ENCODE results near the gene SREK1. TPM values are rescaled to one million over a fixed set of nuclear protein-coding genes. Genes with fewer than 3 reads are reported as not detected.
"Not testable (repeated sequence)": the region's sequence is repeated elsewhere in the genome, so short reads cannot be mapped to it uniquely, and the experiment has no call there.

The SREK1 gene
- 10 to 100 TPM; 52.2 to 60.0 TPM for total RNA-seq

- Mint-ChIP-seq H3K27me3 (ENCODE audit: low read depth) (no peaks in the 10 kb centered on the region), H3K36me3 (ENCODE audit: low read depth) (peaks cover 7% of the 10 kb centered on the region), H3K4me3 (peak within 1 kb of the TSS; percentile 92), H3K9me3 (no peaks in the 10 kb centered on the region), H3K4me1 (ENCODE audit: low read depth) (peaks cover 53% of the 10 kb centered on the region), H3K27ac (peak within 1 kb of the TSS; percentile 98)
- DNase-seq: peak; percentile 90
- CTCF ChIA-PET: no interaction called here
- intact Hi-C loops (cut with micrococcal nuclease): loop anchor here (1.0 to 10.0 kb wide), 11 partner anchors 25 to 1109 kb away; partner anchors contain the start of genes CENPK, PPWD1 and TRIM23
Measured at GRCh38 chr5:66144074-66144833, at the start of gene SREK1. Gene SREK1, plus strand, starts transcription at chr5:66144300. Its CDS starts 77 bp downstream, at chr5:66144377.

GRCh38 chr5:66100851-66101250 lies 43.2 kb upstream of the SREK1 start:
- no peaks in the 10 kb centered on the region for H3K27me3 Mint-ChIP-seq (ENCODE audit: low read depth)
- intact Hi-C loops (cut with micrococcal nuclease): no loop called here
- no peak overlapping the region for H3K4me3 Mint-ChIP-seq
- no peaks in the 10 kb centered on the region for H3K4me1 Mint-ChIP-seq (ENCODE audit: low read depth)
- H3K9me3 Mint-ChIP-seq: peaks cover 58% of the 10 kb centered on the region
- CTCF ChIA-PET: no interaction called here
- DNase-seq: no peak
- H3K36me3 Mint-ChIP-seq (ENCODE audit: low read depth): peaks cover 11% of the 10 kb centered on the region
- H3K27ac Mint-ChIP-seq: no peak overlapping the region

GRCh38 chr5:66113160-66113559 lies 30.9 kb upstream of the SREK1 start:
- peaks cover 23% of the 10 kb centered on the region for H3K9me3 Mint-ChIP-seq
- DNase-seq: no peak

GRCh38 chr5:66118304-66118703 lies 25.8 kb upstream of the SREK1 start:
- CTCF ChIA-PET: no interaction called here
- intact Hi-C loops (cut with micrococcal nuclease): no loop called here
- no peaks in the 10 kb centered on the region for H3K36me3 Mint-ChIP-seq (ENCODE audit: low read depth)
- H3K27me3 Mint-ChIP-seq (ENCODE audit: low read depth): no peaks in the 10 kb centered on the region
- H3K4me1 Mint-ChIP-seq (ENCODE audit: low read depth): no peaks in the 10 kb centered on the region
- no peak for DNase-seq
- no peak overlapping the region for H3K27ac Mint-ChIP-seq
- H3K4me3 Mint-ChIP-seq: no peak overlapping the region
- H3K9me3 Mint-ChIP-seq: no peaks in the 10 kb centered on the region

More at GRCh38 chr5:66113160-66113559, 30.9 kb upstream of the SREK1 start:
- Mint-ChIP-seq H3K4me1 (ENCODE audit: low read depth) (no peaks in the 10 kb centered on the region), H3K36me3 (ENCODE audit: low read depth) (no peaks in the 10 kb centered on the region), H3K27me3 (ENCODE audit: low read depth) (no peaks in the 10 kb centered on the region), H3K27ac (no peak overlapping the region), H3K4me3 (no peak overlapping the region)
- intact Hi-C loops (cut with micrococcal nuclease): no loop called here
- CTCF ChIA-PET: no interaction called here

- CTCF ChIA-PET: no interaction called here
- H3K27me3 Mint-ChIP-seq (ENCODE audit: low read depth): no peaks in the 10 kb centered on the region
- no peaks in the 10 kb centered on the region for H3K9me3 Mint-ChIP-seq
- H3K27ac Mint-ChIP-seq: no peak overlapping the region
- H3K36me3 Mint-ChIP-seq (ENCODE audit: low read depth): no peaks in the 10 kb centered on the region
- no peak for DNase-seq
- H3K4me1 Mint-ChIP-seq (ENCODE audit: low read depth): no peaks in the 10 kb centered on the region
- intact Hi-C loops (cut with micrococcal nuclease): no loop called here
- no peak overlapping the region for H3K4me3 Mint-ChIP-seq
Measured at GRCh38 chr5:66122379-66123034, 21.6 kb upstream of the SREK1 start.

- no peak for DNase-seq
- peaks cover 3% of the 10 kb centered on the region for H3K9me3 Mint-ChIP-seq
- intact Hi-C loops (cut with micrococcal nuclease): no loop called here
- no peaks in the 10 kb centered on the region for H3K4me1 Mint-ChIP-seq (ENCODE audit: low read depth)
- H3K27ac Mint-ChIP-seq: no peak overlapping the region
- H3K27me3 Mint-ChIP-seq (ENCODE audit: low read depth): no peaks in the 10 kb centered on the region
- CTCF ChIA-PET: no interaction called here
- no peaks in the 10 kb centered on the region for H3K36me3 Mint-ChIP-seq (ENCODE audit: low read depth)
- H3K4me3 Mint-ChIP-seq: no peak overlapping the region
Measured at GRCh38 chr5:66129144-66129543, 15.0 kb upstream of the SREK1 start.

- no peaks in the 10 kb centered on the region for H3K36me3 Mint-ChIP-seq (ENCODE audit: low read depth)
- CTCF ChIA-PET: no interaction called here
- no peaks in the 10 kb centered on the region for H3K27me3 Mint-ChIP-seq (ENCODE audit: low read depth)
- intact Hi-C loops (cut with micrococcal nuclease): no loop called here
- H3K9me3 Mint-ChIP-seq: peaks cover 3% of the 10 kb centered on the region
- no peak overlapping the region for H3K4me3 Mint-ChIP-seq
- no peak for DNase-seq
- H3K27ac Mint-ChIP-seq: no peak overlapping the region
- no peaks in the 10 kb centered on the region for H3K4me1 Mint-ChIP-seq (ENCODE audit: low read depth)
Measured at GRCh38 chr5:66130493-66130892, 13.6 kb upstream of the SREK1 start.

GRCh38 chr5:66134407-66134861 lies 9.7 kb upstream of the SREK1 start:
- no peaks in the 10 kb centered on the region for H3K27me3 Mint-ChIP-seq (ENCODE audit: low read depth)
- H3K9me3 Mint-ChIP-seq: peaks cover 3% of the 10 kb centered on the region
- H3K36me3 Mint-ChIP-seq (ENCODE audit: low read depth): no peaks in the 10 kb centered on the region
- peaks cover 9% of the 10 kb centered on the region for H3K4me1 Mint-ChIP-seq (ENCODE audit: low read depth)
- DNase-seq: no peak
- intact Hi-C loops (cut with micrococcal nuclease): no loop called here
- H3K27ac Mint-ChIP-seq: no peak overlapping the region
- H3K4me3 Mint-ChIP-seq: no peak overlapping the region
- CTCF ChIA-PET: no interaction called here

GRCh38 chr5:66136053-66136452 lies 8.0 kb upstream of the SREK1 start:
- no peaks in the 10 kb centered on the region for H3K36me3 Mint-ChIP-seq (ENCODE audit: low read depth)
- intact Hi-C loops (cut with micrococcal nuclease): no loop called here
- no peaks in the 10 kb centered on the region for H3K27me3 Mint-ChIP-seq (ENCODE audit: low read depth)
- no peak for DNase-seq
- CTCF ChIA-PET: interaction anchor here (0.6 kb wide), 1 partner anchor 12 kb away, joined by 3 read pairs; no protein-coding TSS in a partner anchor
- H3K4me1 Mint-ChIP-seq (ENCODE audit: low read depth): peaks cover 24% of the 10 kb centered on the region
- H3K4me3 Mint-ChIP-seq: no peak overlapping the region
- no peak overlapping the region for H3K27ac Mint-ChIP-seq
- no peaks in the 10 kb centered on the region for H3K9me3 Mint-ChIP-seq

GRCh38 chr5:66136944-66137343 lies 7.2 kb upstream of the SREK1 start:
- H3K4me1 Mint-ChIP-seq (ENCODE audit: low read depth): peaks cover 27% of the 10 kb centered on the region
- CTCF ChIA-PET: interaction anchor here (0.6 kb wide), 1 partner anchor 13 kb away, joined by 3 read pairs; no protein-coding TSS in a partner anchor
- H3K9me3 Mint-ChIP-seq; DNase-seq; intact Hi-C loops (cut with micrococcal nuclease); H3K4me3 Mint-ChIP-seq; H3K27me3 Mint-ChIP-seq (ENCODE audit: low read depth); H3K36me3 Mint-ChIP-seq (ENCODE audit: low read depth); H3K27ac Mint-ChIP-seq: not testable (repeated sequence)

GRCh38 chr5:66138637-66139317 lies 5.3 kb upstream of the SREK1 start:
- no peak for DNase-seq
- intact Hi-C loops (cut with micrococcal nuclease): no loop called here
- H3K4me3 Mint-ChIP-seq: no peak overlapping the region
- H3K27ac Mint-ChIP-seq: no peak overlapping the region
- CTCF ChIA-PET: no interaction called here
- peaks cover 1% of the 10 kb centered on the region for H3K36me3 Mint-ChIP-seq (ENCODE audit: low read depth)
- H3K27me3 Mint-ChIP-seq (ENCODE audit: low read depth): no peaks in the 10 kb centered on the region
- peaks cover 36% of the 10 kb centered on the region for H3K4me1 Mint-ChIP-seq (ENCODE audit: low read depth)
- no peaks in the 10 kb centered on the region for H3K9me3 Mint-ChIP-seq

GRCh38 chr5:66139318-66139712 lies 4.8 kb upstream of the SREK1 start:
- H3K4me3 Mint-ChIP-seq: no peak overlapping the region
- peaks cover 2% of the 10 kb centered on the region for H3K36me3 Mint-ChIP-seq (ENCODE audit: low read depth)
- no peaks in the 10 kb centered on the region for H3K27me3 Mint-ChIP-seq (ENCODE audit: low read depth)
- H3K4me1 Mint-ChIP-seq (ENCODE audit: low read depth): peaks cover 37% of the 10 kb centered on the region
- no peak overlapping the region for H3K27ac Mint-ChIP-seq
- DNase-seq: no peak
- CTCF ChIA-PET: no interaction called here
- no peaks in the 10 kb centered on the region for H3K9me3 Mint-ChIP-seq
- intact Hi-C loops (cut with micrococcal nuclease): no loop called here
